Measurements from ENCODE around the gene PAPPA2. TPM values are rescaled to one million over a fixed set of nuclear protein-coding genes. Genes with fewer than 3 reads are reported as not detected.
"Not testable (repeated sequence)": the region's sequence is repeated elsewhere in the genome, so short reads cannot be mapped to it uniquely, and the experiment has no call there.

PAPPA2 gene
- total and polyA plus RNA-seq, 11 donors: 0.04 to 1.5 (median 0.38) TPM

DNA sequence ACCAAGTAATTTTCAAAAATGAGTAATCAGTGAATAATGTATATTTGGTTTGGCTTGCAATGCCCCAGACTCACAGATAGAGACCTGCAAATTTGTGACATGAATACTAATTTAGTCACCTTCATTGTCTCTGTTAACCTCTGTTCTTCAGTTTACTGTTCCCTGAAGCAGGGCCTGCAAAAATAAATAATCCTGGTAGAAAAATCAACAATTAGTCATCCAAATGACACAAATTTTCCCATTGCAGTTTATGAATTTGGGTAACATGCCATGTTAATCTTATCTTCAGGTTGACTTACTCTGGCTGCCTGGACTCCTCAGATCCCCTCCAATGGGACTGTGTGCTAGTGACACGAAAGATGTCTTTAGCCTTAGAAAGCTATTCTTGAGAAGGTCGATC is 289.5 kb downstream of the PAPPA2 start:
- DNase-seq: no peak
- Histone ChIP-seq H3K9me3 (peaks cover 0 to 10% (median 0%) of the 10 kb centered on the region in 12 donors), H3K27ac (no peak overlapping the region), H3K4me3 (no peak overlapping the region), H3K36me3 (no peaks in the 10 kb centered on the region), H3K27me3 (no peaks in the 10 kb centered on the region), H3K4me1 (no peaks in the 10 kb centered on the region)
- intact Hi-C loops (cut with DNase I): no loop called here
- WGBS, 4 donors: 79 to 86% (median 85%) methylated on average over 2 of the region's 2 CpGs
- ATAC-seq: no peak
- TF ChIP-seq, protein P1, sequence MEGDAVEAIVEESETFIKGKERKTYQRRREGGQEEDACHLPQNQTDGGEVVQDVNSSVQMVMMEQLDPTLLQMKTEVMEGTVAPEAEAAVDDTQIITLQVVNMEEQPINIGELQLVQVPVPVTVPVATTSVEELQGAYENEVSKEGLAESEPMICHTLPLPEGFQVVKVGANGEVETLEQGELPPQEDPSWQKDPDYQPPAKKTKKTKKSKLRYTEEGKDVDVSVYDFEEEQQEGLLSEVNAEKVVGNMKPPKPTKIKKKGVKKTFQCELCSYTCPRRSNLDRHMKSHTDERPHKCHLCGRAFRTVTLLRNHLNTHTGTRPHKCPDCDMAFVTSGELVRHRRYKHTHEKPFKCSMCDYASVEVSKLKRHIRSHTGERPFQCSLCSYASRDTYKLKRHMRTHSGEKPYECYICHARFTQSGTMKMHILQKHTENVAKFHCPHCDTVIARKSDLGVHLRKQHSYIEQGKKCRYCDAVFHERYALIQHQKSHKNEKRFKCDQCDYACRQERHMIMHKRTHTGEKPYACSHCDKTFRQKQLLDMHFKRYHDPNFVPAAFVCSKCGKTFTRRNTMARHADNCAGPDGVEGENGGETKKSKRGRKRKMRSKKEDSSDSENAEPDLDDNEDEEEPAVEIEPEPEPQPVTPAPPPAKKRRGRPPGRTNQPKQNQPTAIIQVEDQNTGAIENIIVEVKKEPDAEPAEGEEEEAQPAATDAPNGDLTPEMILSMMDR (IDR thresholded peaks at IDR 0.05): no peak
- no peak for TF ChIP-seq POLR2A (IDR thresholded peaks at IDR 0.05)

GRCh38 chr1:176754676-176755075 is 291.7 kb downstream of the PAPPA2 start:
- no peak for DNase-seq
- Histone ChIP-seq H3K4me3 (no peak overlapping the region), H3K36me3 (no peaks in the 10 kb centered on the region), H3K27me3 (peaks cover 0 to 2% (median 0%) of the 10 kb centered on the region in 9 donors), H3K9me3 (peaks cover 0 to 6% (median 0%) of the 10 kb centered on the region in 12 donors), H3K27ac (no peak overlapping the region), H3K4me1 (no peaks in the 10 kb centered on the region)
- no peak for TF ChIP-seq POLR2A (IDR thresholded peaks at IDR 0.05)
- TF ChIP-seq, protein P1 (IDR thresholded peaks at IDR 0.05): no peak
- ATAC-seq: no peak
- WGBS, 4 donors: 47 to 84% (median 72%) methylated on average over 2 of the region's 2 CpGs
- intact Hi-C loops (cut with DNase I): no loop called here

DNA sequence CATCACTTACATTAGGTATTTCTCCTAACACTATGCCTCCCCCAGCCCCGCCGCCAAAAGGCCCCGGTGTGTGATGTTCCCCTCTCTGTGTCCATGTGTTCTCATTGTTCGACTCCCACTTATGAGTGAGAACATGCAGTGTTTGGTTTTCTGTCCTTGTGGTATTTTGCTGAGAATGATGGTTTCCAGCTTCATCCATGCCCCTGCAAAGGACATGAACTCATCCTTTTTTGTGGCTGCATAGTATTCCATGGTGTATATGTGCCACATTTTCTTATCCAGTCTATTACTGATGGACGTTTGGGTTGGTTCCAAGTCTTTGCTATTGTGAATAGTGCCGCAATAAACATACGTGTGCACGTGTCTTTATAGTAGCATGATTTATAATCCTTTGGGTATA is 293.8 kb downstream of the PAPPA2 start:
- H3K36me3 ChIP-seq; H3K4me3 ChIP-seq; intact Hi-C loops (cut with DNase I); H3K4me1 ChIP-seq; DNase-seq; H3K27ac ChIP-seq; ATAC-seq; H3K27me3 ChIP-seq; H3K9me3 ChIP-seq: not testable (repeated sequence)
- 90 to 92% (median 91%) methylated on average over 8 of the region's 8 CpGs for WGBS, 4 donors

DNA sequence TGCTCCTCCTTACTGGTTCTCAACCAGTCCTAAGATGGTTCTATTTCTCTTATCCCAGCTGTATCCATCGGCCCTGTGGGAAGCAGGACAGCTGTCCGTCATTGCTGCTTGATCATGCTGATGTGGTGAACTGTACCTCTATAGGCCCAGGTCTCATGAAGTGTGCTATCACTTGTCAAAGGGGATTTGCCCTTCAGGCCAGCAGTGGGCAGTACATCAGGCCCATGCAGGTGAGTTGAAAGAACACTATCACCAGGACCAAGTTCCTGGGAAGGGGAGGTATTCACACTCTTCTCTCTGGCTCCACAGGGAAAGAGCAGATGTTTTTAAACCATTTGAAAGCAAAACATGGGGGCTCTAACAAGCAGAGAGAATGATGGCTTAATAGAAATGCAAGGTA is 302.6 kb downstream of the PAPPA2 start:
- 83 to 95% (median 88%) methylated on average over 2 of the region's 2 CpGs for WGBS, 4 donors
- no peak for TF ChIP-seq POLR2A (IDR thresholded peaks at IDR 0.05)
- TF ChIP-seq, protein P1 (IDR thresholded peaks at IDR 0.05): no peak
- Histone ChIP-seq H3K4me3 (no peak overlapping the region), H3K9me3 (no peaks in the 10 kb centered on the region), H3K27ac (no peak overlapping the region), H3K27me3 (no peaks in the 10 kb centered on the region), H3K4me1 (no peaks in the 10 kb centered on the region), H3K36me3 (no peaks in the 10 kb centered on the region)
- no peak for DNase-seq
- intact Hi-C loops (cut with DNase I): no loop called here
- no peak for ATAC-seq

- intact Hi-C loops (cut with DNase I): no loop called here
- TF ChIP-seq POLR2A (IDR thresholded peaks at IDR 0.05): no peak
- TF ChIP-seq, protein P1 (IDR thresholded peaks at IDR 0.05): no peak
- no peaks in the 10 kb centered on the region for H3K27me3 ChIP-seq
- 79 to 90% (median 84%) methylated on average over 1 of the region's 1 CpG for WGBS, 4 donors
- H3K36me3 ChIP-seq: no peaks in the 10 kb centered on the region
- no peak for DNase-seq
- H3K4me1 ChIP-seq: no peaks in the 10 kb centered on the region
- no peak overlapping the region for H3K4me3 ChIP-seq
- H3K27ac ChIP-seq: no peak overlapping the region
- H3K9me3 ChIP-seq: no peaks in the 10 kb centered on the region
- no peak for ATAC-seq
These were observed 303.8 kb downstream of the PAPPA2 start for GRCh38 chr1:176766779-176767178.
